AG09309 (cell line): ENCODE data around the gene FXR2.
"Not testable (repeated sequence)": the region's sequence is repeated elsewhere in the genome, so short reads cannot be mapped to it uniquely, and the experiment has no call there.

Source experiments
- DNase-seq: peaks from one replicate; pipeline ENCODE4 v3.0.0-alpha.2; 2010; ENCODE audit warnings: low read depth
- H3K4me3 ChIP-seq: 2 replicates; pipeline ENCODE4 v1.5.1; 2011; ENCODE audit warnings: mild to moderate bottlenecking, low read depth, low read length, moderate library complexity; ENCODE audit not compliant: control insufficient read depth
- TF ChIP-seq, protein P1 (sequence below): IDR thresholded peaks from 2 replicates; pipeline ENCODE4 v1.5.1; 2011; ENCODE audit warnings: mild to moderate bottlenecking, low read depth, low read length, inconsistent platforms; ENCODE audit not compliant: insufficient read depth, control insufficient read depth; ENCODE audit errors: missing control alignments

Gene FXR2

DNA sequence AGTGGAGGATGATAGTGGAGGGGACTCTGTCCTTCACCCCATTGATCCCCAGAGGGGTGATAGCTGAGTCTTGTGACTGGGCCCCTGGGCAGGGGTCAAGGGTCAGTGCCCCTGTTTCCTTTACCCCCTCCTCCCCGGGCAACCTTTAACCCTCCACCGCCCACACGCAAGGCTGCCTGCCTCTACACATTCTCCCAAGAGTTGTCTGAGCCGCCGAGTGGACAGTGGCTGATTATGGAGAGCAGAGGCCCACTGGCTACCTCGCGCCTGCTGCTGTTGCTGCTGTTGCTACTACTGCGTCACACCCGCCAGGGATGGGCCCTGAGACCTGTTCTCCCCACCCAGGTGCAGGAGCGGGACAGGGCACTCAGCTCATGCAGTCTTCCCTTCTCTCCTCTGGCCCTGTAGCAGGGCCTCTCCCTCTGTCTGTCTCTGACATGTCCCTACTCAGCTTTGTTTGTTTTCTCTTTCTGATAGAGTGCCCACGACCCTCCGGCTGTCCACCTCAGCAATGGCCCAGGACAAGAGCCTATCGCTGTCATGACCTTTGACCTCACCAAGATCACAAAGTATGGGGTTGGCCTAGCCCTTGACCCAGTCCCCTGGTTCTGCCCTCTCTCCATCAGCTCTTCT lies 15.4 kb upstream of the FXR2 start, which contains the start of gene SHBG:
Gene SHBG, plus strand, starts transcription at position 197 of the 633 bp plus-strand sequence. Its CDS starts 38 bp downstream, at position 235.
- H3K4me3 ChIP-seq: no peak within 1 kb of the TSS
- no peak for DNase-seq
- TF ChIP-seq, protein P1, sequence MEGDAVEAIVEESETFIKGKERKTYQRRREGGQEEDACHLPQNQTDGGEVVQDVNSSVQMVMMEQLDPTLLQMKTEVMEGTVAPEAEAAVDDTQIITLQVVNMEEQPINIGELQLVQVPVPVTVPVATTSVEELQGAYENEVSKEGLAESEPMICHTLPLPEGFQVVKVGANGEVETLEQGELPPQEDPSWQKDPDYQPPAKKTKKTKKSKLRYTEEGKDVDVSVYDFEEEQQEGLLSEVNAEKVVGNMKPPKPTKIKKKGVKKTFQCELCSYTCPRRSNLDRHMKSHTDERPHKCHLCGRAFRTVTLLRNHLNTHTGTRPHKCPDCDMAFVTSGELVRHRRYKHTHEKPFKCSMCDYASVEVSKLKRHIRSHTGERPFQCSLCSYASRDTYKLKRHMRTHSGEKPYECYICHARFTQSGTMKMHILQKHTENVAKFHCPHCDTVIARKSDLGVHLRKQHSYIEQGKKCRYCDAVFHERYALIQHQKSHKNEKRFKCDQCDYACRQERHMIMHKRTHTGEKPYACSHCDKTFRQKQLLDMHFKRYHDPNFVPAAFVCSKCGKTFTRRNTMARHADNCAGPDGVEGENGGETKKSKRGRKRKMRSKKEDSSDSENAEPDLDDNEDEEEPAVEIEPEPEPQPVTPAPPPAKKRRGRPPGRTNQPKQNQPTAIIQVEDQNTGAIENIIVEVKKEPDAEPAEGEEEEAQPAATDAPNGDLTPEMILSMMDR: no peak

DNA sequence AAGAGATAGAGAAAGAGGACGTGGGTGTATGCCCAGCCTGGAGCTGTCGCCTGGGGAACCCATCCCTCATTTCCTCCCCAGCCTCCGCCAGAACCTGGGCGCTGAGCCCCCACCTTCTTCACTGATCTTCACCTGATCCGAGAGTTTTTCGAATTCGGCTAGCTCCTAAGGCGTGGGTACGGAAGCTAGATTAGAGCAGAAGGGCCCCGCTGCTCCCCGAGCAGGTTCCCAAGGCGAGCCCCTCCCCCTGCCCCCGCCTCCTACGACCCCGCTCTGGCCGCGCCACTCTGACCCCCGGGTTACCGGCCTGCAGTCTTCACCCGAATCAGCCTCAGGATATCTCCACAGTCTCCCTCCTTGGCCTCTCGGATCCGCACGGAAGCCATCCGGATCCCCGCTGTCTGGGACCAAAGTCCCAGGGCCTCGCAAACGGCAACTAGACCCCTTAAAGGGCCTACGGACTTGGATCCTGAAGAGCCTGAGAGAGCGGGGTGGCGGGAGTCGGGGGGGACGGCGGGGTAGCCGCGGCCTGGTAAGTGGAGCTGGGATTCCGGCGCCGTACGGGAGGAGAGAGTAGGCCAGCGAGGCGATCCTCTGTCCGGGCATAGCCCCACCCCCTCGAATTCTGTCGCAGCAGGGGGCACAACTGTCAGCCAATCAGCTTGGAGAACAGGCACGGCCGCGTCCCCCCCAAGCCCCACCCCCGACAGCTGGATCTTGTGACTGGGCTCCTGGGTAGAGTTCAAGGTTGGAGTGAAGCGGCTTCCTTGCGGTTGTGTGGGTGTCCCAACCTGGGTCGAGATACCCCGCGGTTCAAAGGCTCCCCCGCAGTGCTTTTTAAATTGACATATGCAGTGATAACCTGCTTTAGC lies 12.8 kb upstream of the FXR2 start, which contains the start of gene SAT2:
Gene SAT2, minus strand, starts transcription at position 572 of the 872 bp plus-strand sequence. Its CDS starts 186 bp downstream, at position 386.
- DNase-seq: peak; percentile 75
- TF ChIP-seq, protein P1: no peak
- peak within 1 kb of the TSS; percentile 63 for H3K4me3 ChIP-seq

- H3K4me3 ChIP-seq: peak overlapping the region; percentile 63
- TF ChIP-seq, protein P1: no peak
- DNase-seq: no peak
Observed at GRCh38 chr17:7626956-7627249, 12.2 kb upstream of the FXR2 start.

DNA sequence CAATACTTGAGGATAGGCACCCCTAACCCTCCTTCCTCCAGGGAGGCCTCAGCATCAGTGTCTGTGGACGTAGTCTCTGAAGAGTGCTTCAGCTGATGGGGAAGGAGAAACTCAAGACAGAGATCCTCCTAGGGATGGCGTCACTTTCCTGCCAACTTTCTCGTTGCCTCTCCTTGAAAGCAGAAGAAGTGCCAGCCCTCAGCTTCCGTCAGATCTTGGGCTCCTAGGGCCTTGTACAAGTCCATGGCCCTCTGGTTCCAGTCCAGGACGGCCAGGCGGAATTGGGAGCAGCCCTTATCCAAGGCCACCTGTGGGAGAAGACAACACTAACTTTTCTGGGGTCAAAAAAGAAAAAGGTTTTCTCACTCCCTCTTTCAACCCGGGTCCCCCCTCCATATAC lies 11.6 kb upstream of the FXR2 start:
- TF ChIP-seq, protein P1: no peak
- peak overlapping the region; percentile 63; the same call in 1 of the 2 replicates for H3K4me3 ChIP-seq
- DNase-seq: no peak

DNA sequence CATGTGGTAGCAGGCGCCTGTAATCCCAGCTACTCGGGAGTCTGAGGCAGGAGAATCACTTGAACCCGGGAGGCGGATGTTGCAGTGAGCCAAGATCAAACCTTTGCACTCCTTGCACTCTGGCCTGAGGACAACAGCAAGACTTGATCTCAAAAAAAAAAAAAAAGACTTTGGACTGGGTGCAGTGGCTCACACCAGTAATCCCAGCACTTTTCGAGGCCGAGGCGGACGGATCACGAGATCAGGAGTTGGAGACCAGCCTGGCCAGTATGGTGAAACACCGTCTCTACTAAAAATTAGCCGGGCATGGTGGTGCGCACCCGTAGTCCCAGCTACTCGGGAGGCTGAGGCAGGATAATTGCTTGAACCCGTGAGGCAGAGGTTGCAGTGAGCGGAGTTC lies 11.1 kb upstream of the FXR2 start:
- DNase-seq, H3K4me3 ChIP-seq: not testable (repeated sequence)

DNA sequence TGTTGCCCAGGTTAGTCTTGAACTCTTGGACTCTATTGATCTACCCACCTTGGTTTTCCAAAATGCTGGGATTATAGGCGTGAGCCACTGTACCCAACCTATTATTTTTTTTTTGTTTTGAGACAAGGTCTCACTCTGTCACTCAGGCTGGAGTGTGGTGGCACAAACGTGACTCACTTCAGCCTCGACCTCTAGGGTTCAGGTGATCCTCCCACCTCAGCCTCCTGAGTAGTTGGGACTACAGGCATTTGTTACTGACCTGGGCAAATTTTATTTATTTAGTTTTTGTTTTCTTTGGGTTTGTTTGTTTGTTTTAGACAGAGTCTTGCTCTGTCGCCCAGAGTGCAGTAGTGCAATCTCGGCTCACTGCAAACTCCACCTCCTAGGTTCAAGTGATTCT lies 9.0 kb upstream of the FXR2 start:
- TF ChIP-seq, protein P1: no peak
- H3K4me3 ChIP-seq: no peak overlapping the region
- no peak for DNase-seq

GRCh38 chr17:7620835-7621234 lies 6.1 kb upstream of the FXR2 start:
- H3K4me3 ChIP-seq: no peak overlapping the region
- TF ChIP-seq, protein P1: no peak
- no peak for DNase-seq
